Measurements from ENCODE around the gene C17orf113. TPM values are rescaled to one million over a fixed set of nuclear protein-coding genes. Genes with fewer than 3 reads are reported as not detected.

C17orf113 gene
- total and polyA plus RNA-seq, 2 of the 13 experiments (the other 11 are each of a cell fraction or from before 2014, with no cell fraction given): 0.87 to 1.1 TPM

- TF ChIP-seq TERF1 (CRISPR knock-in tag; IDR thresholded peaks at IDR 0.05) (no peak), ZNF280B (CRISPR knock-in tag; IDR thresholded peaks at IDR 0.05; ENCODE audit: borderline replicate concordance) (peak; percentile 39; the same call in 1 of the 2 replicates), EZH2 (conservative IDR thresholded peaks at IDR 0.05; ENCODE audit: low read depth, low read length) (no peak), ZNF160 (CRISPR knock-in tag; IDR thresholded peaks at IDR 0.05) (no peak), ZNF776 (CRISPR knock-in tag; IDR thresholded peaks at IDR 0.05) (no peak), ZBTB40 (IDR thresholded peaks at IDR 0.05) (no peak), ZBTB40 (CRISPR knock-in tag; IDR thresholded peaks at IDR 0.05) (peak; percentile 57; the same call in 1 of the 2 replicates), NBN (conservative IDR thresholded peaks at IDR 0.05) (no peak), REST (IDR thresholded peaks at IDR 0.05; ENCODE audit: borderline replicate concordance in 1 of 2, low read depth in 1 of 2, low read length in 2 of 2) (no peak), ZKSCAN8 (CRISPR knock-in tag; IDR thresholded peaks at IDR 0.05; ENCODE audit: borderline replicate concordance) (no peak; the same call in 1 of the 2 replicates), ZNF580 (CRISPR knock-in tag; IDR thresholded peaks at IDR 0.05; ENCODE audit: borderline replicate concordance, low read depth) (peak; percentile 82; the same call in 1 of the 2 replicates)
These were observed 22.2 kb downstream of the C17orf113 start (continued) for GRCh38 chr17:42027961-42028790.

Measured in HepG2 (cell line).